Psoas muscle (tissue), 8 donors: ENCODE measurements around the gene INTS14. TPM values are rescaled to one million over a fixed set of nuclear protein-coding genes. Genes with fewer than 3 reads are reported as not detected.

Source experiments
- ATAC-seq, 4 donors: fragments of 200-7000 bp; cut with Tn5 transposase; one replicate each; pipeline ENCODE4 v1.9.1; 2020; ENCODE audit warnings: moderate library complexity in 3 of 4, mild to moderate bottlenecking in 2 of 4
- DNase-seq, 2 donors: peaks; one replicate each; pipeline ENCODE4 v3.0.0-alpha.2; 2020
- H3K27ac ChIP-seq: fragments of 200-600 bp; one replicate; pipeline ENCODE4 v1.8.0; 2022
- H3K27me3 ChIP-seq, 3 donors: fragments of 200-600 bp in 1 of 3; one replicate each; pipeline versions ENCODE4 v1.6.1 to v1.8.0; 2013 to 2022; ENCODE audit warnings: low read length in 2 of 3, mild to moderate bottlenecking in 2 of 3, moderate library complexity in 1 of 3; ENCODE audit not compliant: insufficient read depth in 3 of 3
- H3K36me3 ChIP-seq, 2 donors: fragments of 200-600 bp in 1 of 2; one replicate each; pipeline versions ENCODE4 v1.6.1 to v1.8.0; 2013 to 2022; ENCODE audit warnings: low read depth in 1 of 2, mild to moderate bottlenecking in 1 of 2, moderate library complexity in 1 of 2; ENCODE audit not compliant: insufficient read depth in 1 of 2
- H3K4me1 ChIP-seq: fragments of 200-600 bp; one replicate; pipeline ENCODE4 v1.8.0; 2022
- H3K4me3 ChIP-seq: fragments of 200-600 bp; one replicate; pipeline ENCODE4 v1.8.0; 2022; ENCODE audit warnings: mild to moderate bottlenecking
- H3K9me3 ChIP-seq: fragments of 200-600 bp; one replicate; pipeline ENCODE4 v1.8.0; 2022
- CTCF ChIP-seq: fragments of 200-600 bp; IDR thresholded peaks from one replicate; pipeline ENCODE4 v1.8.0; 2022; ENCODE audit warnings: antibody characterized with exemption
- WGBS, 3 donors: extraction: QIAGEN DNeasy Blood & Tissue Kit; methylation state at CpG; one replicate each; pipeline versions ENCODE4 v1.1.6 to v1.1.7; 2013; 5-methylcytosine and 5-hydroxymethylcytosine counted together
- intact Hi-C, 2 donors: fragments of 100-400 bp; cut with DNase I; formaldehyde crosslinking; loops; one replicate each; pipeline versions ENCODE4 v1.11.0 to v1.14.2; 2022
- polyA plus RNA-seq, 3 donors: library from polyadenylated mRNA; stranded (reverse); fragments of 200-250 nt; gene quantifications; one replicate each; pipeline ENCODE4 v1.2.3, GENCODE V29; 2013
- total RNA-seq, 4 donors: library from RNA; stranded (reverse); fragmentation: NEBNext Ultra II Directional in 2 of 4; extraction: Animal tissue kit (Norgen Biotek cat#: 25700) in 2 of 4; gene quantifications; one replicate each; pipeline versions ENCODE4 v1.2.1 to v1.2.4, GENCODE V29; 2021 to 2023
- donor health status: healthy with polysubstance abuse.
- donor health status: DM: no; HTN: no; CAD: no; lungs with moderate emphysema.
- donor health status: Bipolar disorder and iron deficiency.
- donor health status: healthy.
- donor health status: DM: yes; HTN: yes; CAD: no.
- donor health status: DM: no; HTN: no; CAD: no.
- donor health status: DM: no; HTN: no; CAD: no.
- donor health status: DM: yes; HTN: yes; CAD: no.

The INTS14 gene
- total and polyA plus RNA-seq, 7 donors = 8.7 to 20.2 (median 16.1) TPM

- intact Hi-C loops = no loop called here
- H3K9me3 ChIP-seq = no peaks in the 10 kb centered on the region
- 85 to 91% (median 85%) methylated on average over 3 of the region's 3 CpGs for WGBS, 3 donors
- ATAC-seq (no peak), DNase-seq (no peak)
- H3K27me3 ChIP-seq = no peaks in the 10 kb centered on the region
- H3K4me1 ChIP-seq = no peaks in the 10 kb centered on the region
- no peak overlapping the region for H3K27ac ChIP-seq
- no peak overlapping the region for H3K4me3 ChIP-seq
- no peak for TF ChIP-seq CTCF
- peaks cover 3 to 93% of the 10 kb centered on the region in 2 donors for H3K36me3 ChIP-seq
Observed at GRCh38 chr15:65569728-65570127, 41.2 kb downstream of the INTS14 start.

- DNase-seq (no peak), ATAC-seq (no peak)
- WGBS, 3 donors = 91 to 95% (median 95%) methylated on average over 6 of the region's 6 CpGs
- no peaks in the 10 kb centered on the region for H3K4me1 ChIP-seq
- intact Hi-C loops = no loop called here
- no peak overlapping the region for H3K27ac ChIP-seq
- H3K36me3 ChIP-seq = peaks cover 2 to 87% of the 10 kb centered on the region in 2 donors
- H3K9me3 ChIP-seq = no peaks in the 10 kb centered on the region
- no peaks in the 10 kb centered on the region for H3K27me3 ChIP-seq
- TF ChIP-seq CTCF = no peak
- H3K4me3 ChIP-seq = no peak overlapping the region
Observed at GRCh38 chr15:65561934-65562333, 49.0 kb downstream of the INTS14 start.

DNA sequence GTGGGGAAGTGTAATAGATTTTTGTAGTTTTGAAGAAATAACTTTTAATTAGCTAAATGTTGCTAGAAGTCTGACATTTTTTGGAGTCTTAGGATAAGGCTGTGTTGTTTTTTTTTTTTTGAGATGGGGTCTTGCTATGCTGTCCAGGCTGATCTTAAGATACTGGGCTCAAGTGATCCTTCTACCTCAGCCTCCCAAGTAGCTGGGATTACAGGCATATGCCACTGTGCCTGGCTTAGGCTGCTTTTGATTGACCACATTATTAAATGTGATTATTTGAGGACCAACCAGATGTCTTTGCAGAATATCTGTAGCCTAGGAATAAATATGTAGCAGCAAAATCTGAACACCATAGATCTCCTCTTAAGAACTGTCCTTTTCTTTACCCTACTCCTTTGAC lies 51.0 kb downstream of the INTS14 start:
- H3K27me3 ChIP-seq = no peaks in the 10 kb centered on the region
- no peak for DNase-seq
- H3K27ac ChIP-seq = no peak overlapping the region
- ATAC-seq = no peak
- no peak overlapping the region for H3K4me3 ChIP-seq
- intact Hi-C loops = no loop called here
- H3K4me1 ChIP-seq = no peaks in the 10 kb centered on the region
- H3K9me3 ChIP-seq = no peaks in the 10 kb centered on the region
- H3K36me3 ChIP-seq = peaks cover 9 to 87% of the 10 kb centered on the region in 2 donors
- no peak for TF ChIP-seq CTCF

DNA sequence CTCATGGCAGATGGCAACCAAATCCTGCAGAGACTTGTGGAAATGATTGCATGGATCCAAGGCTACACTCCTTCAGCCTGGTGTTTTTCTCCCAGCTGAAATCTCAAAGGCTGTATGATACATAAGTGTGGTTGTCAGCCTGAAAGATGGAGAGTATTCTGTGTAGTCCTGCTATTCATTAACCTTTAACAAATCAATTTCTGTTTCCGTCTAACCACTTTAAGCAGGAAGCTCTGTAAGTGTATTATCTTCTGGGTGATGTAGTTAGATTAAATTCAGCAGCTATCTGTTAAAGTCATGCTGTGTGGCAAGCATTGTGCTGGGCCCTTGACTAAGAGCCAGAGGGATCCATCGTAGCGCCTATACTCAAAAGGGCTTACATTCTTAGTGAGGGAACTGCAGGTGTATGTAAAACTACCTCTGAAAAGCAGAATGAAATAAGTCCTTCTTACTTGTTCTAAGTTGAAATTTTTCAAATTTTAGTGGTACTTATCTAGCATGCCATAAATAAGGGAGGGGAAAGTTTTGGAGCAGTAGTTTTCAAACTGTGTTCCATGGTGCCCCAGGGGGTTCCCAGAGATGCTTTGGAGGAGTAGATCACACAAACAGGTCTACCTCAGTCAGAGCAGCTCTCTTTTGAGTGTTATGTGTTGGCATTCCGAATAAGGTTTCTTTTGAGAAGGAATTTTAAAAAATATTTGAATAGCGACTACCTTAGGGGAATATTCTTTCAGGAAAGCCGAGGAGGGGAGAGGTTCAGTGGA lies 51.8 kb downstream of the INTS14 start:
- no peak for ATAC-seq
- WGBS, 3 donors = 96 to 98% (median 97%) methylated on average over 6 of the region's 6 CpGs
- no peak for DNase-seq
- H3K4me3 ChIP-seq = no peak overlapping the region
- intact Hi-C loops = no loop called here
- no peak for TF ChIP-seq CTCF
- peaks cover 9 to 84% of the 10 kb centered on the region in 2 donors for H3K36me3 ChIP-seq
- no peaks in the 10 kb centered on the region for H3K9me3 ChIP-seq
- H3K27me3 ChIP-seq = no peaks in the 10 kb centered on the region
- H3K27ac ChIP-seq = no peak overlapping the region
- no peaks in the 10 kb centered on the region for H3K4me1 ChIP-seq

GRCh38 chr15:65558336-65558735 lies 52.6 kb downstream of the INTS14 start:
- peaks cover 6 to 75% of the 10 kb centered on the region in 2 donors for H3K36me3 ChIP-seq
- no peak overlapping the region for H3K27ac ChIP-seq
- H3K9me3 ChIP-seq = no peaks in the 10 kb centered on the region
- no peaks in the 10 kb centered on the region for H3K4me1 ChIP-seq
- no peak for ATAC-seq
- no peak for TF ChIP-seq CTCF
- DNase-seq = no peak
- H3K4me3 ChIP-seq = no peak overlapping the region
- intact Hi-C loops = no loop called here
- WGBS, 3 donors = 72 to 86% (median 79%) methylated on average over 5 of the region's 5 CpGs
- no peaks in the 10 kb centered on the region for H3K27me3 ChIP-seq
